Stimulated activated CD4-positive, alpha-beta T cell treated with anti-CD3 and anti-CD28 coated beads, Interleukin-2, amount 100 ng/mL, for 24 hours (primary cell): ENCODE data around the gene ITPRID1.

ENCODE experiments used
- DNase-seq, 2 donors: peaks; one replicate each; pipeline ENCODE4 v3.0.0-alpha.2; 2020

Gene ITPRID1

DNA sequence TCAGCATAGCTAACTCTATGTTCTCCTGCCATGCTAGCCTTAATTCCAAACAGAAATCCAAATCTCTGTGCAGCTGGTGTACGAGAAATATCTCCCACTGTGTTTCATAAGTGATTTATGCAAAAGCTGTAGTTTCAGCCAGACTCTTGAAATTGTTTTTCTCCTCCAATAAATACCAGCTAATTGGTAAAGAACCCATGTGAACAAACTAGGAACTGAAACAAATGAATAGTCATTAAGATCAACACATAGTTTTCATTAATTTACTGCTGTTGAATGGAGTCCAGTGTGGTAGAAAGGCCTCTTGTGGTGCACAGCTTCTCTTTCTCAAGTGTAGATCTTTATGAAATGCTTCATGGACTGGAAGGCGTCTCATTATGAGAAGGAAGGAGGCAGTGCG, 191.5 kb downstream of the ITPRID1 start:
- DNase-seq, result no peak

DNA sequence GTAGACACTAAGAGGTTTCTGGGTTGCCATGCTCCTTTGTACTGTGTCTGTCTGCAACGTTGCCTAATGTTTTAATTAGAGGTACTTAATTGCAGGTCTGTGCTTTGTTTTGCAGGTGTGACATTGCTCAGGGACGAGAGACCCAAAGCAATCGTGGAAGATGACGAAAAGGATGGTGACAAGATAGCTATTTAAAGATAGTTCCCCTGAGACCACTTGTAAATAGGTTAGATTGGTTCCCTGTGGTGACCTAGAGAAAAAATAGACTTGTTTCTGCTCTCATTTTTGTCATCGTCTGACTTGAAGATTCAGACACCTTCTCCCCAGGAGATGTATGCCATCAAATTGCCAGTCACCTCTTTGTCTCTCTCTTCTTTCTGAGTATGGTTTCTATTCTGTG, 193.2 kb downstream of the ITPRID1 start:
- no peak for DNase-seq
